SW480 (cell line): ENCODE measurements around the gene C20orf202.
A peak's percentile ranks its signal among the peaks of the same experiment; 100 is the strongest.

Experiments used
- DNase-seq: peaks from one replicate; pipeline ENCODE4 v3.0.0-alpha.2; 2016; ENCODE audit warnings: low spot score

The C20orf202 gene

DNA sequence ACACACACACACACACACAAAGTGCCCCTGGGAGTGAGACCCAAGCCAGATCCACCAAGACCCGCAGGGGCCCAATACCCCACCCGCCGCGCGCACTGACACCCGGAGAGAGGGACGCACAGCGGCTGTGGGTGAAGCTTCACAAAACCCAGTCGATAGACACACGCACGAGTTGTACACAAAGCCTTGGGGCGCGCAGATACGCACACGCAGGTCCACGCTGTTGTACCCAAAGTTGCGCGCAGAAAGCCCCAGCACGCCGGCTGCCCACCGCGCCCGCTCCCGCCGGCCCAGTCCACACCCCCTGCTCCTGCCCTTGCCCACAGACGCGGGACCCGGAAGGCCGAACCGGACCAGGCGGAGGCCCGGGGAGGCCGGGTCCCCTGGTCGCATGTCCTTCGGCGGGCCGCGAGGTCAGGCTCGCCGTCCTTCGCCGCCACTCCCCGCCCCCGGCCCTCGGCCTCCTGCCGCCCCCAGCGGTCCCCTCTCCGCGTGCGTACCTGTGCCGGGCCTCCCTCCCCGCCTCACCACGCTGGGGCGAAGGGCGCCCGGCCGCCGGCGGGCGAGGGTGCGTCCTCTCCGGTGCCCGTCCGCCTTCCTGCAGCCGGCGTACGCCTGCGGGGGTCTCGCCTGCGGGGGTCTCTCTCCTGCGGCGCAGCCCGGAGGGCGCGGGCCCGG, 18.5 kb upstream of the C20orf202 start, which contains the start of gene TMEM74B:
TSS of gene TMEM74B (minus strand) at position 344 of the 678 bp plus-strand sequence. CDS start 1,180 bp downstream, outside the sequence.
- no peak for DNase-seq

DNA sequence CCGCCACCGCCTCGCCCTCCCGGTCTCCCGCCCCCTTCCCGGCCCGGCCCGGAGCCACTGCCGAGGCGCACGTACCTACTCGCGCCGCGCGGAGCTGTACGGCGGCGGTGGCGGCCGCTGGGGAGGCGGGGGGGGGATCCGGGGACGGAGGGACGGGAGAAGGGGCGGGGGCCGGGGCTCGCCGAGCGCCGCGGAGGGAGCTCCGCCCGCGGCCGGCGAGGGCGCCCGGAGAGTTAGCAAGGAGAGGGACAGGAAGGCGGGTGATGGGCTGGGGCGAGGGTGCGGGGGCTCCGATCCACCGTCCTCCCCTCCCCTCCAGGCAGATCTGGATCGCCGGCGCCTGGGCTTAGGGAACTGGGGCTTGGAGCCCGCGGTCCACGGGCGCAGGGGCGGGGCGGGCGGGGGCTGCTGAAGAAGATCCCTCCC, 17.9 kb upstream of the C20orf202 start:
- peak; percentile 29 for DNase-seq

DNA sequence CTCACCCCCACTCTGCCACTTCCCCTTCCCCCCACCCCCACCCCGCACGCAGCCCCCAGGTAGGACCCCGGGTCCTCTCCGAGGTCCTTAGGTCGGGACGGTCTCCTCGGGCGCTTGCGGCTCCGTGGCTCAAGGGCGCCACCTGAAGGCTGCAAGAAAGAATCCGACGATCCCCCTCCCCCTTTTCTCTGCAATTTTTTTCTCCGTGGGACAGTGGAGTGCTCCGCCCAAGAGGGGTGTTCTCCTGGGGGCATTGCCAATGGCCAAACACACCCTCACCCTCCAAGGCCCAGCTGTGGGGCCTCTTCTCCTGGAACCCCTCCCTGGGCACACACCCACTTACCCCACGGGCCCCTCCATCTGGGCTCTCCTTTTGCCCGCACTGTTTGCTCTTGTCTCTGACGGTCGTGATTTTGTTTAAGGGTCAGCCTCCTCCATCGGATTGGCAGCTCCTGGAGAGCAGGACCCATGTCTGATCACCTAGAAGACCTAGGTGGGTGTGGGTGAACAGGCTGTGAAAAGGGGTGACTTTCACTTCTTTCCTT, 17.4 kb upstream of the C20orf202 start:
- peak; percentile 70 for DNase-seq

DNA sequence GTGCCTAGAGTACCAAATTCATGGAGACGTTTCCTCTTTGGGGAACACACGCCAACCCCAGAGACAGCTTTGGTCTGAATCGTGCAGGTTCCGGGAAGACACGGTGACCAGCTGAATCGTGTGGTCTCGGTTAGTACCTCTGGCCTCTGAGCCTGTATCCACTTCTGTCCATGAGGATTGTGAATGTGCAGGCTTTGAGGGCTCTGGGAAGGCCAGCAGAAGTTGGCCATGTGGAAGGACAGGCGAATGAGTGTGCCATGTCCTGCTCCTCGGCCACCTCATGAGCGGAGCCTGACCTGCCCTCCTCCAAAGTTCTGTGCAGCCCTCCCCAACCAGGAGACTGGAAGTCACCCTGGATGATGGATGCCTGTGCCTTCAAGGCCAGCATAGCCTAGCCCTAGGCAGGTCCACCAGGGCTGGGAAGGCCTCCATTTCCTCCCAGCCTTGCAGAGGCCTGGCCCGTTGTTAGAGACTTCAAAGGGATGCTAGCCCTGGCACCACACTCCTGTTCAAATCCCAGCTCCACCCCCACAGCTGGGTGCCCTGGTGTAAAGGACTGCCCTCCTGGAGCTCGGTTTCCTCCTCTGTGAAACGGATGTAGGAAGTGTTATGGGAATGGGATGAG, 16.8 kb upstream of the C20orf202 start:
- no peak for DNase-seq

DNA sequence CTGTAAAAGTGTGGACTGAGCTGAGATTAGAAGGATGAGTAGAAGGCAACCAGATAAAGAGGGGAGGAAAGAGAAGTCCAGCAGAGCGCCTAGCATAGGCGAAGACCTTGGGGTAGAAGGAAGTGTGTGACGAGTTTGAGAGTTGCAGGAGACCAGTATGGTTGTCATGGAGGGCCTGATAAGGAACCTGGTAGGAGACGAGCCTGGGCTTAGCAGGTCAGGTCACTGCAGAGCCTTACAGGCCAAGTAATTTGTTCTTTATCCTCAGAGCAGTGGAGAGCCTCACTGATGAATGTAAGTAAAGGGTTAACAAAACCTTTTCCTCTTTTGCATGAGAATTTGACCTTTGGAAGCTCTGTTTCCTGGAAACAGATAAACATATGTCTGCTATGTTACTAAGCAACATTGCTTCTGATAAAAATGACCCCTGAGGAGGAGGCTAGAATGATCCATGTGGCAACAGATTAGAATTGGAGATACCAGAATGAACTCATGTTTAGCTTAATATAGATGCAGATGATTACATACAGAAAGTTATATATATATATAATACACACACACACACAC, 15.6 kb upstream of the C20orf202 start:
- DNase-seq = peak; percentile 39

DNA sequence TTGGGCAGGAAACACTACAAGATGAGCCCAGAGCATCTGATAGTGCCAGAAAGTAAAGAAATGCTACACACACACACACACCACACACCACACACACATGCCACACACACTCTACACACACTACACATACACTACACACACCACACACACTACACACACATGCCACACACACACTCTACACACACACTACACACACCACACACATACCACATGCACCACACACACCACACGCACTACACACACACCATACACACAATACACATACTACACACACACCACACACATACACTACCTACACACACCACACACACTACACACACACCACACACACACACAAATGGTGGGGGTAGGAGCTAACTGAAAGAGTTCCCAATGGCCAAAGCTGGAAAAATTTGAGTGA, 14.9 kb upstream of the C20orf202 start:
- DNase-seq = no peak

DNA sequence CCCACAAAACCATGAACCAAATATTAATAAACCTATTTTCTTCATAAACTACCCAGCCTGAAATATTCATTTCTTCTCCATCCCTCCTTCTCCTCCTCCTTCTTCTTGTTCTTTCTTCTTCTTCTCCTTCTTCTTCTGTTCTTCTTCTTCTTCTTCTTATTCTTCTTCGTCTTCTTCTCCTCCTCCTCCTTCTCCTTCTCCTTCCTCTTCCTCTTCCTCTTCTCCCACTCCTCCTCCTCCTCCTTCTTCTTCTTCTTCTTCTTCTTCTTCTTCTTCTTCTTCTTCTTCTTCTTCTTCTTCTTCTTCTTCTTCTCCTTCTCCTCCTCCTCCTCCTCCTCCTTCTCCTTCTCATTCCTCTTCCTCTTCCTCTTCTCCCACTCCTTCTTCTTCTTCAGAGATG, 13.4 kb upstream of the C20orf202 start:
- no peak for DNase-seq

DNA sequence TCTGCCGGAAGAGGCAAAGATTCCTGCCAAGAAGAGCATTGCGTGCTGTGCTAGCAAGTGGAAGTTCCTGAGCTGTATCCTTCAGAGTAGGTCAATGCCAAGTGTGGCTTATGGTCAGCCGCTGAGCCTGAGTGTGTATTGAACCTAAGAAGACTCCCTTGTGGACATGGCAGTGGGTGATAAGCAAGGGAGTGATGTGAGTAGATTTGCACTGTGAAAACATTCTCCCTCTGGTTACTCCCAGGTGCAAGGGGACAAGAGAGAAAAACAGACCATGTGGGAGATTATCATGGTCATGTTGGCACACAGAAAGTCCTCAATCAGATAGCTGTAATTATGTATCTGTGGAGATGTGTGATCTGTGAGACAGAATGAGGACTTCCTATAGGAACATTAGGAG, 12.4 kb upstream of the C20orf202 start:
- no peak for DNase-seq

DNA sequence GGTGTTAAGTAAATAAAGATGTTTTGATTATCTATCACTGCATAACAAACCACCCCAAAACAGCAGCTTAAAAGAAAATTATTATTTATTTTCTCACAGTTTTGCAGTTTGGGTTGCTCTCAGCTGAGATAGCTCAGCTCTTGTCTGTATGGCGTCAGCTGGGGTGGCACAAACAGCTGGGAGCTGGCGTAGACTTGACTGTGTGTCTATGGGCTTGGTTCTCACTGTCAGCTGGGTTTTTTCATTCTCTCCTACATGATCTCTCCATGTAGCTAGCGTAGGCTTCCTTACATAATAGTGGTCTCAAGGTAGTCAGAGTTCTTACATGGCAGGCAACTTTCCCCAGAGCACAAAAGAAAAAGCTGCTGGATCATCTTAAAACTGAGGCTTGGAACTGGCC, 12.0 kb upstream of the C20orf202 start:
- DNase-seq = no peak

DNA sequence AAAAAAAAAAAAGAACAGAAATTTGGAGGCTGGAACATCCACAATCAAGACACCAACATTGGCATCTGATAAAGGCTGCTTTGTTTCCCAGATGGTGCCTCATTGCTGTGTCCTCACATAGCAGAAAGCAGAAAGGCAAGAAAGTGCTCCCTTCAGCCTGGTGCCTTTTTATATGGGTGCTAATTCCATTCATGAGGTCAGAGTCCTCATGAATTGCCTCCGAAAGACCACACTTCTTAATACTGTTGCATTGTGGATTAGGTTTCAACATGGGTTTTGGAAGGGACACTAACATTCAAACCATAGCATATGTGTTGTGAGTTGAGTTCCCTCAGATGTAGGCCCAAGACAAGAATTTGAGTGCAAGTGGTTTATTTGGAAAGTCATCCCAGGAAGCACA, 8.0 kb upstream of the C20orf202 start:
- DNase-seq = no peak

DNA sequence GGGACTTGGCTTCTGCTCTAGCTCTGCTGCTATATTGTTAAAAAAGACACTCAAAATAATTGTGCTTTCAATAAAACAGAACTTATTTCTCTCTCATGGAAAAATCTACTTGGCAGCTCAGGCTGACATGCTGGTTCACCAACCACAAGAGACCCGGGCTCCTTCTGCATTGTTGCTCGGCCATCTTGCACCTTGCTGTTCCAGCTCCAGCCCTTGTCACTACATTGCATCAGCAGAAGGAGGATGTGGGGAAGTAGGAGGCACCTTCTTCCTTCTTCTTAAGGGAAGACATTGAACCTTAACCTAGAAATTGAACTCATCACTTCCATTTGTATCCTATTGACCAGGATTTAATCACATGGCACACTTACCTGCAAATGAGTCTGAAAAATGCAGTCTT, 6.6 kb upstream of the C20orf202 start:
- no peak for DNase-seq

DNA sequence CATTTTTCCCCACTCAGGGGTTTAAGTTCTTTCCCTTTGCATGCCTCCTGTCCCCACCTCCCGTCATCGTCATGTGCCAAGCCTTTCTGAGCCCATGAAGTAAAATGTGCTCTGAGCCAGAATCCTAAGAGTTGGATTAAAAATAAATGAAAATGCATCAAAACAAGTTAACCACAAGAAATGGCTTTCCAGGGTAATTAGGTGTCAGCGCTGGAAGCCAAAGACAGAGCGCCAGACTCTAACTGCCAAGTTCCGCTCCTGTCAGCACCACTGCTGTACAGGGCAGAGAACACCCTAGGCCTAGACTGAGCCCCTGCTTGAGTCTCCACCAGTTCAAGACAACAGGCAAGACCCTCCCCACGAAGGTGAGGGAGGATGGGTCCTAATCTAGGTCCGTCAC, 5.5 kb upstream of the C20orf202 start:
- no peak for DNase-seq

DNA sequence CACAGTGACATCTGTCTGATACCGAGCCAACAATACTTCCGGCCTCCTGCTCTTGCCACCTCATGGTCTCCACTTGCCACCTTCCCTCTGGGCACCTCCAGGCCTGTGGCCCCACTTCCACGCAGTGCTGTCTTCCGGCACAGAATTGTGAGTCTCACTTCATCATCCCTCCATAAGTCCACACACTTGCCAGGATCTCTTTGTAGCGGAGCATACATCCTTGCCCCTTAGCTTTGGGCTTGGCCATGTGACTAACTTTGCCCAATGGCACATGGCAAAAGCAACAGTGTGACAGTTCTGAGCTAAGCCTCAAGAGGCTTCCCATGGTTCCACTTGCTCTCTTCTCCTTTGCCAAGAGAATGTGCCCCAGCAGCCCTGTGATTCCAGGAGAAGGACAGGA, 4.5 kb upstream of the C20orf202 start:
- DNase-seq = no peak

DNA sequence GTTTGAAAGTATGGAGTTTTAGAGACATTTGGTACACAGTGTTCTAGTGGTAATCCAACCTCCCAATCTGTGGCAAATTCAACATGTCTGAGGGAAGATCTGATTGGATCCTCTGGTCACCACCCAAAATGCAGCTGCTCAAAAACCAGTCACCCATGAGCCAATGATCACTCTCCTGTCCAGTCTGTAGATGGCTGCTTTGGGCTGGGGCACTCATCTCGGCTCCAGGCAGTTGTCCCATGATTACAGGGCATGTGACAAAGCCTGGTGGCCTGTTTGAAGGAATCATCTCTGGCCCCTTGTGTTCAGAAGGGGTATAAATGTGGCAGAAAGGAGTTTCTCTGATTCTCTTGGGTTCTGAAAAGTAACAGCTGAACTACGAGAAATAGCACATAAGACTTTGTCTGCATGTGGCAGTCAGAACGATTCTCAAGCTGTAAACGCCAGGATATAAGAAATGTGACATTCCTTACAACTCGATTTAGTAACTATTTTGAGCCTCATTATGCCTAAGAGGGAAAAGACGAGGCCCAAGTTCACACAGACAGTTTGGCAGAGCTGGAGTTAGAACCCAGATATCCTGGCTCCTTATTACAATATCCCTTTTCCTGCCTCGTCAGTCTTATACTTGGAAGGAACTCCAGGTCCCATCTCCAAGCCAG, 3.9 kb upstream of the C20orf202 start:
- no peak for DNase-seq

DNA sequence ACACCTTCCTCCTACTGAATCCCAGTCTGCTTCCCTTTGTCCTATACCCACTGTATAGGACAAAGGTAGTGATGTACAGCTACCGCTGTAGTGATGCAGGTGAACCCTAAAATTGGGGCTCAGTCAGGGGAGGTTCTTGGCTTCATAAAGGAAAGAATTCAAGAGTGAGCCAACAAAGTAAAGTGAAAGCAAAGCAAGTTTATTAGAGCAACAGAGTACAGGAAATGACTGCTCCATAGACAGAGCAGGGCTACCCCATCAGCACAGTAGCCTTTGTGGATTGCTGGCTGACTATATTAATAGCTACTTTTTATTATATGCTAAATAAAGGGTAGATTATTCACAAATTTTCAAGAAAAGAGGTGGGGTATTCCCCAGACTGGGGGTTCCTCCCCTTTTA, 3.3 kb upstream of the C20orf202 start:
- no peak for DNase-seq

DNA sequence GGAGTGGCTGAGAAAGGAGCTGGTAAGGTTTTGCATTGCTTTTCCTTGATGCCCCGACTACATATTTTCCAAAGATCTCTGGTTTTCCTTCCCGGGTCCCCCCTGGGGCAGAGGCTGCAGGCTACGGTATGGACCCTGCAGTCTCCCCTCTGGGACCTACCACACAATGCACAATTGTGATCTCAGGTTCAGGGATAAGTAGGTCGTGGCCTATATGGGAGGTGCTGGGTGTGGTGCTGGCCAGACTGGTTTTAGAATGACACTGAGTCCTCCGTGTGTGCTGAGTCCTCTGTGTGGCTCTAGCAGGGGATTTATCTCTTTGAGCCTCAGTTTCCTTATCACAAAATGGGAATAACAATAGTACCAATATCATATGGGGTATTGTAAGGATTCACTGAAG, 376 bp downstream of the C20orf202 start:
- no peak for DNase-seq

DNA sequence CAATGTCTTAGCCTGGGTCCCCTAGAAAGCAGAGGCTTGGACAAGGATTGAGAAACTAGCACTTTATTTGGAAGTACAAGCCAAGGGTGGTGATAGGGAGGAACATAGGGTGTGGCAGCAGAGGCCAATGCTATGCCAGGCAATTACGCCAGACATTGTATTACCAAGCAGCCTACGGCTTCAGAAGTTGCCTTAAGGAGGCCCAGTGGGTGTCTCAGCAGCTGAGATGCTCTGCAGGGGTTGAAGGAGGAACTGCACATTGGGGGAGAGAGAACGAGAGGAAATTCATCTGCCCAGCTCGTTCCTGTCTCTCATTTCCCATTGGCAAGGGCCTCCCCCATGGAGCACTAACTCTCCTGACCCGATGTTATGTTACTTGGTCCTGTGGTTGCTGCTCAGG, 859 bp downstream of the C20orf202 start:
- no peak for DNase-seq

DNA sequence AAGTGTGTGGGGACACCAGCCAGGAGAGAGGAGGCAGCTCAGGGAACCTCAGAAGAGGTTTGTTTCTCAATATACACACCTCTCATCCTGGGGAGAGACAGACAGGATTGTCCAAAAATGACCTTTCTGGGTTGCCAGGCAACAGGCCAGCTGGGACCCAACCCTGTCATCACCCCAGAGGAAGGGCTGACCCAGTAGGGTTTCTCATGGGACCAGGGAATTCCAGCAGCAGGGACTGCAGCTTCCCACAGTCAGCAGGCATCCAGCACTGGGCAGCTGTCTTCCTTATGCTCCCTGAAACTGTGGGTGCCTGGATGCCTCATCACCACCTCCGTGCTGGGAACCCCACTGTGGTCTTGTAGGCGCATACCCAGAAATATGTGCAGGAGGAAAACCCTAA, 1.3 kb downstream of the C20orf202 start:
- DNase-seq = no peak

DNA sequence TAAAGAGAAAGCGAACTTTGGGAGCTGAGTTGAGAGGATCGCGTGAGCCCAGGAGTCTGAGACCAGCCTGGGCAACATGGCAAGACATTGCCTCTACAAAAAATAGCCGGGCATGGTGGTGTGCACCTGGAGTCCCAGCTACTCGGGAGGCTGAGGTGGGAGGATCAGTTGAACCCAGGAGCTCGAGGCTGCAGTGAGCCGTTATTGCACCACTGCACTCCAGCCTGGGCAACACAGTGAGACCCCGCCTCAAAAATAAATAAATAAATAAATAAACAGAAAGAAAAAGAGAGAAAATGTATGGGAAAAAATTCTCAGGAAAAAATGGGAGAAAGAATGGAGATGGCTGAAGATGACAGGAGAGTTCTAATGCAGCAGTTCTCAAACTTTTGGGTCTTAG, 2.5 kb downstream of the C20orf202 start:
- DNase-seq = no peak

DNA sequence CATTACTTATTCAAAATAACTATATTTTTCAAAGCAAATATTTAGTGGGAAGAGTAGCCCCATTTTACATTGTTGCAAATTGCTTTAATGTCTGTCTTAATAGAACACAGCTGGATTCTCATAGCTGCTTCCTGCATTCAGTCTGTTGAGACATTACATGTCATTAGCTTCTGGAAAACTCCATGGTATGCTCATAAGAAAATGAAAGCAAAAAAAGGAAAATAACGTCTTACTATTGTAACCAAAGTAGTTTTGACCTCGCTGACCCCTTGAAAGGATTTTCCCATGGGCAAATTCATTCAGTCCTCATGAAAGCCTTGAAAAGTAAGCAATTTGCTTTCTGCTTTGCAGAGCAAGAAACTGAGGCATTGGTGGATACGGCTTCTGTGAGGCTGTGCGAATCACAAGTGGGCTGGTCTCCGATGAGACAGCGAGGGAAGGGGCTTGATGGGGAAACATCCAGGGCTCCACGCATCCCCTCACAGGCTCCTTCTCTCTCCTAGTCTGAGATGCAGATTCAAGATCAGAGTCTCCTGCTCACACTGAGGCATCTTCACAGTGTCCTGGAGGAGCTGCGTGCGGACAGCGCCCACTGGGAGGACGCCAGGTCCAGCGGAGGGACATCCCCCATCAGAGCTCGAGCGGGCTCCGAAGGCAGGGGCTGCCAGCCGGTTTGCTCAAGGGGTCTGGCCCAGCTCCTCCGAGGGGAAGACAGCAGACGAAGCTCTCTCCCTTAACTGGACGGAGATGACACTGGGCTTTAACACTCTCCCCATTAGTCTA, 3.3 kb downstream of the C20orf202 start:
- no peak for DNase-seq

DNA sequence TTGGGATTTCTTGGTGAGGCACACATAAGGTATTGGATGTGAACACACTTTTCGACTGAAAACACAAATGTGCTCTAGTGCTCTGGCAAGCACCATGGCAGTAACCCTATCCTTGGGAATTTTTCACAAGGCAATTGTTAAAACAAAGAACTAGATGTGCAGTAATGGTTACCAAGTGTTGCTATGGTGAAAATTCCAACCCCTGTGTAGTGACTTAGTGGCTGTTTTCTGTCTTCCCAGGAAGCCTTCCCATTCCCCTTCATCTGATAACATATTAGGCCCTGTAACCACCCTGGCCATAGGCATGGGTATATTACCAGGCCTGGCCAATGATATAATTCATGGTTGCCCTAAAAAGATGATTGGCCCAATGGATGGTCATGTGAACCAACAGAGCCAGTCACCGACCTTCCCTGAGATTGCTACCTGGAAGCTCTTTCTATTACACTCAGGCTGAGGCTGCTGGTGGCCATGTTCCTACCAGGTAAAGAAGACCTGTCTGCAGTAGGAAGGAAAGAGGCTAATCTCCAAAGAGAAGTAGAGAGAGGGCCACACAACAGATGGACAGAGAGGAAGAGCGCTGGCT, 4.1 kb downstream of the C20orf202 start:
- no peak for DNase-seq
